ENCODE results near the gene FCER2.

DNA sequence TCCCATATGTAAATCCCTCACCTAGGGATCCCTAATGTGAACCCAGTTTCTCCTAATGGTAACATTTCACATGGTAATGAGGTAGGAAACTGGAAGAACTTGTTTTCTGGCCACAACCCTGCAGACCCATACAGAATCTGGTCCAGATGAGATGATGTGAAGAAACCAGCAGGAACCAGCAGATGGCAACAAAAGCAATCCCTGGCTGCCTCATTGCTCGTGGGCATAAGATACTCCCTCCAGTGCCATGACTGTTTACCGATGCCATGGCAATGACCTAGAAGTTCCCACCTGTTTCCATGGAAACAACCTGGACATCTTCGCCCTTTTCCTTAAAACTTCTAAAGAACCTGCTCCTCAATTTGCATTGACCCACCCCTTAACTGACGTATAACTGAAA, 46.8 kb upstream of the FCER2 start:
- TF ChIP-seq, protein P1, sequence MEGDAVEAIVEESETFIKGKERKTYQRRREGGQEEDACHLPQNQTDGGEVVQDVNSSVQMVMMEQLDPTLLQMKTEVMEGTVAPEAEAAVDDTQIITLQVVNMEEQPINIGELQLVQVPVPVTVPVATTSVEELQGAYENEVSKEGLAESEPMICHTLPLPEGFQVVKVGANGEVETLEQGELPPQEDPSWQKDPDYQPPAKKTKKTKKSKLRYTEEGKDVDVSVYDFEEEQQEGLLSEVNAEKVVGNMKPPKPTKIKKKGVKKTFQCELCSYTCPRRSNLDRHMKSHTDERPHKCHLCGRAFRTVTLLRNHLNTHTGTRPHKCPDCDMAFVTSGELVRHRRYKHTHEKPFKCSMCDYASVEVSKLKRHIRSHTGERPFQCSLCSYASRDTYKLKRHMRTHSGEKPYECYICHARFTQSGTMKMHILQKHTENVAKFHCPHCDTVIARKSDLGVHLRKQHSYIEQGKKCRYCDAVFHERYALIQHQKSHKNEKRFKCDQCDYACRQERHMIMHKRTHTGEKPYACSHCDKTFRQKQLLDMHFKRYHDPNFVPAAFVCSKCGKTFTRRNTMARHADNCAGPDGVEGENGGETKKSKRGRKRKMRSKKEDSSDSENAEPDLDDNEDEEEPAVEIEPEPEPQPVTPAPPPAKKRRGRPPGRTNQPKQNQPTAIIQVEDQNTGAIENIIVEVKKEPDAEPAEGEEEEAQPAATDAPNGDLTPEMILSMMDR (IDR thresholded peaks at IDR 0.05), result peak; percentile 44
- TF ChIP-seq ZFX (IDR thresholded peaks at IDR 0.05; ENCODE audit: borderline replicate concordance), result no peak

Measured in 22Rv1 (cell line).